ENCODE results near the gene ADGRE1.
"Not testable (repeated sequence)": the region's sequence is repeated elsewhere in the genome, so short reads cannot be mapped to it uniquely, and the experiment has no call there.

The ADGRE1 gene, protein sequence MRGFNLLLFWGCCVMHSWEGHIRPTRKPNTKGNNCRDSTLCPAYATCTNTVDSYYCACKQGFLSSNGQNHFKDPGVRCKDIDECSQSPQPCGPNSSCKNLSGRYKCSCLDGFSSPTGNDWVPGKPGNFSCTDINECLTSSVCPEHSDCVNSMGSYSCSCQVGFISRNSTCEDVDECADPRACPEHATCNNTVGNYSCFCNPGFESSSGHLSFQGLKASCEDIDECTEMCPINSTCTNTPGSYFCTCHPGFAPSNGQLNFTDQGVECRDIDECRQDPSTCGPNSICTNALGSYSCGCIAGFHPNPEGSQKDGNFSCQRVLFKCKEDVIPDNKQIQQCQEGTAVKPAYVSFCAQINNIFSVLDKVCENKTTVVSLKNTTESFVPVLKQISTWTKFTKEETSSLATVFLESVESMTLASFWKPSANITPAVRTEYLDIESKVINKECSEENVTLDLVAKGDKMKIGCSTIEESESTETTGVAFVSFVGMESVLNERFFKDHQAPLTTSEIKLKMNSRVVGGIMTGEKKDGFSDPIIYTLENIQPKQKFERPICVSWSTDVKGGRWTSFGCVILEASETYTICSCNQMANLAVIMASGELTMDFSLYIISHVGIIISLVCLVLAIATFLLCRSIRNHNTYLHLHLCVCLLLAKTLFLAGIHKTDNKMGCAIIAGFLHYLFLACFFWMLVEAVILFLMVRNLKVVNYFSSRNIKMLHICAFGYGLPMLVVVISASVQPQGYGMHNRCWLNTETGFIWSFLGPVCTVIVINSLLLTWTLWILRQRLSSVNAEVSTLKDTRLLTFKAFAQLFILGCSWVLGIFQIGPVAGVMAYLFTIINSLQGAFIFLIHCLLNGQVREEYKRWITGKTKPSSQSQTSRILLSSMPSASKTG

DNA sequence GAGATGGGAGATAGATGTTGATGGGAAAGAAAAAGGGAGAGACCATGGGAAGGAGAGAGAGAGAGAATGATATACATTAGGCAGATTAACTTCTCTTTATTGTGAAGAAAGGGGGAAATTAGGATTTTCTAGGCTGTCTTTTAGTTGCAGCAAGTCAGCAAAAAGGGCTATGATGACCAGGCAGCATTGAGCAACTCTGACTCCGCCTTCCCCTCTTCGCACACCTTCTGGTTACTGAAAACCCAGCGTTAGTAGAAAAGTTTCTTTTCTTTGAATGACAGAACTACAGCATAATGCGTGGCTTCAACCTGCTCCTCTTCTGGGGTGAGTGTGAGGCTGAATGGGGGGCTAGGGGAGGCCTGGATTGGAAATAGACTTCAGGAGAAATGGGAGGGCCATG, at the start of gene ADGRE1:
TSS of gene ADGRE1 (plus strand) at position 264 of the 400 bp plus-strand sequence. CDS start at position 294, 30 bp downstream.
- no peak for FAIRE-seq
- DNase-seq (ENCODE audit: low spot score), result no peak

DNA sequence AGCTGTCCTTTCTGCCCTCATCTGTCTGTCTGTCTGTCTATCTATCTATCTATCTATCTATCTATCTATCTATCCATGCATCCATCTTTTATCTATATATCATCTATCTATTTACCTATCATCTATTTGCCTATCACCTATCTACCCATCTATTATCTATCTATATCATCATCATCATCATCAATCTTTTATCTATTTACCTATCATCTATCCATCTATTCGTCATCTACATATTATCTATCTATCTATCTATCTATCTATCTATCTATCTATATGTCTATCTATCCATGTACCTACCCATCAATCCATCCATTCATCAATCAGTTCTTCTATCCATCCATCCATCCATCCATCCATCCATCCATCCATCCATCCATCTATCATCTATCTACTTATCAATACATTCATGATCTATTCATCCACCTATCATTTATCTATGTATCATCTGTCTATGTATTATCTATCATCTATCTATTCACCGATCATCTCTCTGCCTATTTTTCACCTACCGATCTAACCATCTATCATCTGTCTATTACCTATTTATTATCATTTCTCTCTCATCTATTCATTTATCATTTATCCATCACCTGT, 49.2 kb upstream of the ADGRE1 start:
- DNase-seq (ENCODE audit: low spot score) (no peak), FAIRE-seq (no peak)

DNA sequence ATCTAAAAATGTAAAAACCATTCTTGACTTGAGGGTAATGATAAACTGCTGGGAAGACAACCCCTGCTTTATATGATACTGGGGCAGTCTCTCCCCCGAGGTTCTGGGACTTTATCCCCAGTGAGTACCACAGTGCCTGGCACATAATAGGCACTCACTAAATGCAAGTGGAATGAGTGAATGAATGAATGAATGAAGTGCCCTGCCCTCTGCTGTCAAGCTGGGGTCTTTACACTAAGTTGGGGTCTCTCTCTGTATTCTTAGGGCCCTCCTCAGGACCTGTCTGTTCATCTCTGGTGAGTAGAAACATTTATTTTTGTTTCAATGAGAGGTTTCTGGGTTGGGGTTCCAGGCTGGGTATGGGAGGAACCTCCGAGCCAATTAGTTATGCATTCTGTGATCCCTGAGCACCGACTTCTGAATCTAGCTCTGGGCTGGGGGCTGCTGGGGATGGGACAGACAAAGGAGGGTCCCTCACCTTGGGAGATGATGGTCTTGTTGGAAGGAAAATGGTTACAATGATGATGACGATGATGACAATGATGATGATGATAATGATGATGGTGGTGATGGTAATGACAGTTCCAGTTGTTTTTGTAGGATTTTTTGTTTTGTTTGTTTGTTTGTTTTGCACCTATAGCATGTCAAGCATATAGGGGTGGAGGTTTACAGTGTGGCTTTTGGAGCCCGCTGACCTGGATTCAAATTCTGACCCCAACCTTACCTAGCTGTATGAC, 44.3 kb upstream of the ADGRE1 start:
- FAIRE-seq (no peak), DNase-seq (ENCODE audit: low spot score) (no peak)

DNA sequence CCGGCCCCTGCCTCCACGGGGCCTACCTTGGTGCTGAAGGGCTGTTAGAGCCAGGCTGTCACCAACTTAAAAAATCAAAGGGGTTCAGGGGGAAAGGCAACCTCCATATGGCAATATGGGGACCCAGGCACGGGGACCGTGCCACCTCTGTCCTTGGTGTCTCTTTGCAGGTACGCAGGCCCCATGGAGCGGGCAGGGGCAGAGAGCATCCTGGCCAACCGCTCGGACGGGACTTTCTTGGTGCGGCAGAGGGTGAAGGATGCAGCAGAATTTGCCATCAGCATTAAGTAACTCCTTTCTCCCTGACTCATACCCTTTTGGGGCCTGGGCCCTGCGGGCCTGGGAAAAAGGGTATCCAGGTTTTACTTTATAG, 39.6 kb upstream of the ADGRE1 start:
- DNase-seq (ENCODE audit: low spot score) (no peak), FAIRE-seq (no peak)

DNA sequence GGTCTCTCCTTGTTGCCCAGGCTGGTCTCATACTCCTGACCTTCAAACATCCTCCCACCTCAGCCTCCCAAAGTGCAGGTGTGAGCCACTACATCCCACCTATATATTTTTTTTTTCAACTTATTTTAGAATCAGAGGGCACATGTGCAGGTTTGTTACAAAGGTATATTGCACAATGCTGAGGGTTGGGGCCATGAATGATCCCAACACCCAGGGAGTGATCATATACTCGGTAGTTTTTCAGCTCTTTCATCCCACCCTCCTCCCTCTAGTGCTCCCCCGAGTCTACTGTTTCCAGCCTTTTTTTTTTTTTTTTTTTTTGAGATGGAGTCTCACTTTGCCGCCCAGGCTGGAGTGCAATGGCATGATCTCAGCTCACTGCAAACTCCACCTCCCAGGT, 38.4 kb upstream of the ADGRE1 start:
- no peak for DNase-seq (ENCODE audit: low spot score)
- no peak for FAIRE-seq

DNA sequence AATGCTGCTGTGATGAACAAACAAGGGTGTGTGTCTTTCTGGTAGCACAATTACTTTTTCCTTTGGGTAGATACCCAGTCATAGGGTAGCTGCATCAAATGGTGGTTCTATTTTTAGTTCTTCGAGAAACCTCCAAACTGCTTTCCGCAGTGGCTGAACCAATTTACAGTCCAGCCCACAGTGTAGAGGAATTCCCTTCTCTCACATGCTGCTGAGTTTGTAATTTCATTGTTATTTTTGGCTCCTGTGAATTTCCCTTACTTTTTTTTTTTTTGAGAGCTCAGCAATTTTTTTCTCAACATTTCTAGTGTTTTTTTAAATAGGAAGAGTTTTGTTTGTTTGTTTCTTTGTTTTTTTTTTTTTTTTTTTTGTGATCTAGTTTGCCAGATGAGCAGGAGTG, 37.5 kb upstream of the ADGRE1 start:
- FAIRE-seq, result no peak
- DNase-seq (ENCODE audit: low spot score), result no peak

DNA sequence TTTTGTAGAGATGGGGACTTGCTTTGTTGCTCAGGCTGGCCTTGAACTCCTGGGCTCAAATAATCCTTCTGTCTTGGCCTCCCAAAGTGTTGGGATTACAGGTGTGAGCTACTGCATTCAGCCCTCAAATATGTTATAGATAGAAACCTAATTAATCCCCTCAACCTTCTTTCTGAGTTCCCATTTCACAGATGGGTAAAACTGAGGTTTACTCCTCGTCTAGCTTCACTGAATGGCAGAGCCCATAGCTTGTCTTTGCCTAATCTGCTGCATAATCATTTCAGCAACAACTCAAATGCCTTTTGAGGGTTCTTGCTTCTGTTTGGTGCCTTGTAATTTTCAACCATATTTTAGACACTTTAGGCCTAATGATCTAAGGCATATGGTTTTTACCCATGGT, 36.0 kb upstream of the ADGRE1 start:
- FAIRE-seq (no peak), DNase-seq (ENCODE audit: low spot score) (no peak)

DNA sequence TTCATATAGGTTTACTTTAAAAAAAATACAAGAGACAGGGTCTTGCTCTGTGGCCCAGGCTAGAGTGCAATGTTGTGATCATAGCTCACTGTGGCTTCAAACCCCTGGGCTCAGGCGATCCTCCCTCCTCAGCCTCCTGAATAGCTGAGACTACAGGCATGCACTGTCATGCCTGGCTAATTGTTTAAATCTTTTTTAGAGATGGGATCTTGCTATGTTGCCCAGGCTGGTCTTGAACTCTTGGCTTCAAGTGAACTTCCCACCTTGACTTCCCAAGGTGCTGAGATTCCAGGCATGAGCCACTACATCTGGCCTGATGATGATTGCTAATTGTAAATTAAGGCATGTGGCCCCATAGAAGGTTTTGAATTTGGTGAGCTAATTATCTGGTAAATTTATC, 35.4 kb upstream of the ADGRE1 start:
- FAIRE-seq (no peak), DNase-seq (ENCODE audit: low spot score) (no peak)

DNA sequence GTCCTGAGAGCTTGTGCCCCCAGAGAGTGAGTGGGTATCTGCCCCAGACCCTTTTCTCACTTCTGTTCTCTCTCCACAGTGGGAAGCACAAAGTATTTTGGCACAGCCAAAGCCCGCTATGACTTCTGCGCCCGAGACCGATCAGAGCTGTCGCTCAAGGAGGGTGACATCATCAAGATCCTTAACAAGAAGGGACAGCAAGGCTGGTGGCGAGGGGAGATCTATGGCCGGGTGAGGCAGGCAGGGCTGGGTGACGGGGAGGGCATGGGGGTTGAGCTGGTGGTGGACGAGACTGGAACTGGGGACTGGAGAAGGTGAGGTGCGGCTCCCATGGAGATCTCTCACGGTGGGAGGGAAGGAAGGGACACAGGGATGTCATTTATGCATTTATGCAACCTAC, 33.5 kb upstream of the ADGRE1 start:
- FAIRE-seq, result no peak

DNA sequence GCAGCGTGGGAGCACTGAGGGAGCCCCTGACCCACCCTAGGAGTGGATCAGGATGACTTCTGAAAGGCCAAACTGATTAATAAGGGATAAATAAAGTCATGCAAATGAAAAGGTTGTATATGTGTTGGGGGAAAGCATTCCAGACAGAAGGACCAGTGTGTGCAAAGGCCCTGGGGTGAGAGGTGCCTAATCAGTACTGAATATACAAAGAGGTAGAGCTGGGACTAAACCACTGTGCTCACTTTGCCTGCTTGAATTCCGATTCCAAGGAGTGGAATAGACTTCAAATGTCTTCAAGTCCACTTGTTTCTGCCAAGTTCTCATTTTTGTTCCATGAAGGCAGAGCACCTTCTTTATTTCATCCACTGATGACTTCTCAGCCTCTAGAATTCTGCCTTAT, 32.6 kb upstream of the ADGRE1 start:
- DNase-seq (ENCODE audit: low spot score) (no peak), FAIRE-seq (no peak)

More for the DNA sequence above, 33.5 kb upstream of the ADGRE1 start:
- no peak for DNase-seq (ENCODE audit: low spot score)

DNA sequence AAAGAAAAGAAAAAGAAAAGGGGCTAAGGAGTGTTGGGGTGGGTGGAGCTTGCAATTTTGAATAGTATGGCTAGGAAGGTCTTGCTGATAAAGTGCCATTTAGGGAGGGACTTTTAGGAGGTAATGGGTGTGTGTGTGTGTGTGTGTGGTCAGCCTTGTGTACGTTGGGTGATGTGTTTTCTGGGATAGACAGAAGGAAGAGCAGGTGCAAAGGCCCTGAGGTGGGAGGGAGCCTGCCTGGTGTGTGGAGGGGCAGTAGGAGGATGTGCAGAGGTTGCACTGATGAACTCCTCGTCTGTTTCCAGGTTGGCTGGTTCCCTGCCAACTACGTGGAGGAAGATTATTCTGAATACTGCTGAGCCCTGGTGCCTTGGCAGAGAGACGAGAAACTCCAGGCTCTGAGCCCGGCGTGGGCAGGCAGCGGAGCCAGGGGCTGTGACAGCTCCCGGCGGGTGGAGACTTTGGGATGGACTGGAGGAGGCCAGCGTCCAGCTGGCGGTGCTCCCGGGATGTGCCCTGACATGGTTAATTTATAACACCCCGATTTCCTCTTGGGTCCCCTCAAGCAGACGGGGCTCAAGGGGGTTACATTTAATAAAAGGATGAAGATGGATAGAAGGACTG, 30.5 kb upstream of the ADGRE1 start:
- DNase-seq (ENCODE audit: low spot score) (no peak), FAIRE-seq (no peak)

DNA sequence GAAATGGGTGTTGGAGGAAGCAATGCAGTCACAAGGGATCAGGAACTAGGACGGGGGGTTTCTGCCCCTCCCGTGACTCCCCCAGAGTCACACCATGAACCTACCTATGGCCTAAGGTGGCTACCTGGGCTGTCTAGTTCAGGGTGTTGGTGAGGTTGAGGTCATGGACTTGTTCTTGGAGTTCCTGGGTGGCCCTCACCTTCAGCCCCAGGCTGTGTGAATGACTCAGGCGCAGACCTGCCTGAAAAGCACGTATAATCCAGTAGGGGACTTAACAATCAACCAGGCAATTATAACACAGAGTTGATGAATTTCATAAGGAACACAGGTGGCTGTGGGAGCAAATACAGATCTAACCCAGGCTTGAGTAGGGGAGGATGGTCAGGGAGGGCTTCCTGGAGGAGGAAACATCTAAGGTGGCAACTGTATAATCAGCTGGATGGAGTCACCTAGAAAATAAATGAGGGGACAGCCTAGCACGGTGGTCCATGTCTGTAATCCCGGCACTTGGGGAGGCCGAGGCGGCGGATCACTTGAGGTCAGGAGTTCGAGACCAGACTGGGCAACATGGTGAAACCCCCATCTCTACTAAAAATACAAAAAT, 25.6 kb upstream of the ADGRE1 start:
- DNase-seq (ENCODE audit: low spot score), result no peak
- FAIRE-seq, result no peak

DNA sequence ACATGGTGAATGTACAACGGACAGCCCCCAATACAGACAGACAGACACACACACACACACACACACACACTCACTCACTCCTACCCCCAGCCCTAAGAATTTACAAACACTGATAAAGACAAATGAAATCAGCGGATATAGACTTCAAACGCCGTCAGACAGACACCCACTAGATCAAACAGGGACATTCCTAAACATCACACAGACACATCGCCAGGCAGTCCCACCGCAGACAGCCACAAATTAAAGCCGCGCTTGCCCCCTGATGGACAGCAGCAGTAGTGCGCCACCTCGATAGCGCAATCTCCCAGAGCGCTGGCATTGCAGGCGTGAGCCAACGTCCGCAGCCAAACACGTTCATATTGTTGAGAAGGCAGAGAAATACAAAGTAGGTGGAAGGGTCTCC, 24.7 kb upstream of the ADGRE1 start:
- peak; percentile 81 for DNase-seq (ENCODE audit: low spot score)
- FAIRE-seq, result no peak

DNA sequence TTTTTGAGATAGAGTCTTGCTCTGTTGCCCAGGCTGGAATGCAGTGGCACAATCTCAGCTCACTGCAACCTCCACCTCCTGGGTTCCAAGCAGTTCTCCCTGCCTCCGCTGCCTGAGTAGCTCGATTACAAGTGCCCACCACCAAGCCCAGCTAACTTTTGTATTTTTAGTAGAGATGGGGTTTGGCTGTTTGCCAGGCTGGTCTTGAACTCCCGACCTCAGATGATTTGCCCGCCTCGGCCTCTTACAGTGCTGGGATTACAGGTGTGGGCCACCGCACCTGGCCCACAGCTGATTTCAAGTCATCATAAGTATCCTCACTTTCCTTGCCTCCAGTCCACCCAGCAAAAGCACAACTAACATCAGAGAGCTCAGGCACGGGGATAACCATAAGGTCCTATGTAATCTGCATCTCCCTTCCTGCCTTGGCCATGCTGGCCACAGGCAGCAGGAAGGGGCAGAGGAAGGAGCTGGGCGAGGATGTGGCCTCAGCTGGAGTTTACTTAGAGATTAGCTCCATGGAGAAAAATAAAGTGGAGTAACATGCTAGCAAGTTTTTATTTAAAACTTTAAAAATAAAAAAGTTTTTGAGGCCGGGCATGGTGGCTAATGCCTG, 22.9 kb upstream of the ADGRE1 start:
- FAIRE-seq (no peak), DNase-seq (ENCODE audit: low spot score) (no peak)

DNA sequence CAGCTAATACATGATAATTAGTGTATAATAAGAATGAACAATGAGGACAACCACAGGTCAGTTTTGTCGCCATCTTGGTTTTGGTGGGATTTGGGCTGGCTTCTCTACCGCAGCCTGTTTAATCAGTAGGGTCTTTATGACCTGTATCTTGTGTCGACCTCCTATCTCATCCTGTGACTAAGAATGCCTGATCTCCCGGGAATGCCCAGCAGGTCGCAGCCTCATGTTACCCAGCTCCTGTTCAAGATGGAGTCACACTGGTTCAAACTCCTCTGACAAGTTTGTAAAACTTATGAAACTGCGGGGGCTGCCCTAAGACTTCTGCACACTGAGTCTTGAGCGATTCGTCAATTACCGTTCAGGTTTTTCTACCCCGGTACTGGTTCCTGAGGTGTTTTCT, 21.5 kb upstream of the ADGRE1 start:
- no peak for FAIRE-seq

DNA sequence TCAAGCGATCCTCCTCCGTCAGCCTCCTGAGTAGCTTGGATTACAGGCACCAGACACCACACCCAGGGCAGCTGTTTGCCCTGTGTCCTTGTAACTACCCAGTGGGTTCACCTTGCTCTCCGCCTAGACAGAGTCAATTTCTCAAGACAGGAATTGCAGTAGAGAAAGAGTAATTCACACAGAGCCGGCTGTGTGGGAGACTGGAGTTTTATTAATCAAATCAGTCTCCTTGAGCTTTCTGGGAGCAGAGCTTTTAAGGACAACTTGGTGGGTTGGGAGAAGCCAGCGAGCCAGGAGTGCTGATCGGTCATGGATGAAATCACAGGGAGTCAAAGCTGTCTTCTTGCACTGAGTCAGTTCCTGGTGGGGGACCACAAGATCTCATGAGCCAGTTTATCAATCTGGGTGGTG, 20.6 kb upstream of the ADGRE1 start:
- DNase-seq (ENCODE audit: low spot score), result no peak
- no peak for FAIRE-seq

More for the DNA sequence above, 21.5 kb upstream of the ADGRE1 start:
- no peak for DNase-seq (ENCODE audit: low spot score)

DNA sequence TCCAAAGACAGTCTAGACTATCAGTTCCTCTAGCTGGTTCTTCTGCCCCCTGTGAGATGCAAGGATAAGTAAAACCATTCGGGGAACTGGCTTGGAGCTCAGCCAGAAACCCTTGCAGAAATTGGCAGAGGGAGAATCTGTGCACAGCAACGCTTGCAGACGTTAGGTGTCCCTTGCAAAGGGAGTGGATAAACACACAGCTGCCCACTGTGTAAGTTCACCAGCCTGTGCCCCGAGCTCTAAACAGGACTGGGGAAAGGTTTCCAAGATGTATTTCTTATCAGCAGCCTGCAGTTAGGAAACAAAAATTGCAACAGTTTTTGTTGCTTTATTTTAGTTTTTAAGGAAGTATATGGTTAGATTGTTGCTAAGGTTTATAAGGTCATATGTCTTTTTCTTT, 19.0 kb upstream of the ADGRE1 start:
- FAIRE-seq, result no peak
- no peak for DNase-seq (ENCODE audit: low spot score)

DNA sequence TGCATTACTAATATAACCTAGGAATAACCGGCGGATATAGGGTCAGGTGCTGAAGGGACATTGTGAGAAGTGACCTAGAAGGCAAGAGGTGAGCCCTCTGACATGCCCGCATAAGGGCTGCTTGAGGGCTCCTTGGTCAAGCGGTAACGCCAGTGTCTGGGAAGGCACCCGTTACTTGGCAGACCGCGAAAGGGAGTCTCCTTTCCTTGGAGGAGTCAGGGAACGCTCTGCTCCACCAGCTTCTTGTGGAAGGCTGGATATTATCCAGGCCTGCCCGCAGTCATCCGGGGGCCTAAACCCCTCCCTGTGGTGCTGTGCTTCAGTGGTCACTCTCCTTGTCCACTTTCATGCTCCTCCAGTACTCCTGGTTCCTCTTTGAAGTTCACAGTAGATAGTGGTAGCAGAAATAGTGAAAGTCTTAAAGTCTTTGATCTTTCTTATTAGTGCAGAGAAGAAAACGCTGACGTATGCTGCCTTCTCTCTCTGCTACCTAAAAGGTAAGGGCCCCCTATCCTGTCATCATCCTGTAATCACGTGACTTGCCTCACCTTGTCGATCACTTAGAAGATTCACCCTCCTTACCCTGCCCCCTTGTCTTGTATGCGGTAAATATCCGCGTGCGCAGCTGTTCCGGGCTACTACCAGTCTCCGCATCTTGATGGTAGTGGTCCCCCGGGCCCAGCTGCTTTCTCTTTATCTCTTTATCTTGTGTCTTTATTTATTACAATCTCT, 18.1 kb upstream of the ADGRE1 start:
- DNase-seq (ENCODE audit: low spot score); FAIRE-seq: not testable (repeated sequence)

DNA sequence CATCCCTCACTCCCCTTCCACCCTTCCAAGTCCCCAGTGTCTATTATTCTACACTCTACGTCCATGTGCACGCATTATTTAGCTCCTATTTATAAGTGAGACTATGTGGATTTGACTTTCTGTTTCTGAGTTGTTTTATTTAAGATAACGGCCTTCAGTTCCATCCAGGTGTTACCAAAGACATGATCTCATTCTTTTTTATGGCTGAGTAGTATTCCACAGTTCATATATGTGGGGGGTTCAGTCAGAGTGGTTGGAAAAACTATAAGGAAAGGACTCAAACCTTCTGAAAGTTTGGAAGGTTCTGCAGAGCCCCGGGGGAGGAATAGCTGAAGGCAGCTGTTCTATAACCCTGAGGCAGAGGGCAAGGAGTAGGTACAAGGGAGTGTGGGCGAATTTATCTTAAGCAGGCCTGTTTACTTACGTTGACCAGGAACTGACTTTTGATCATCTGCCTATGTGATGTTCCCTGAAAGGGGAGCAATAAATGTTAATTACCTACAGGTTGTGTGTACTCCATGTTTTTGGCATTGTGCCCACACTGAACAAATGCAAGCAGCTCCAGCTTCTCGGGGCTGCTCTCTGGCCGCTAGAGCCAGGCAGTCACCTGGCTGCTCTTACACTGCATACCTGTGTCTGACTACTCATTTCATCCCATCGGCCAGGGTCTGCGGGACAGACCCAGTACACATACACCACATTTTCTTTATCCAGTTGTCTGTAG, 13.5 kb upstream of the ADGRE1 start:
- FAIRE-seq, result no peak

More for the DNA sequence above, 13.5 kb upstream of the ADGRE1 start:
- no peak for DNase-seq (ENCODE audit: low spot score)

All from urothelium cell line (cell line).